Subcutaneous adipose tissue (tissue), 4 donors: Measurements from ENCODE around the gene AOAH. TPM values are rescaled to one million over a fixed set of nuclear protein-coding genes. Genes with fewer than 3 reads are reported as not detected.

ENCODE experiments used
- CTCF ChIP-seq: fragments of 450-650 bp; IDR thresholded peaks from one replicate; pipeline ENCODE4 v1.5.1; 2016; ENCODE audit warnings: low read depth, mild to moderate bottlenecking, control low read depth, antibody characterized with exemption, moderate library complexity
- total RNA-seq, 4 donors: library from RNA; depleted of rRNA; stranded (reverse); fragments of >200 nt; gene quantifications; one replicate each; pipeline ENCODE4 v1.1.0, GENCODE V29; 2016

AOAH gene
- total RNA-seq, 4 donors from 2014 or later = 4.6 to 51.7 (median 15.3) TPM

GRCh38 chr7:36614959-36615358, 109.3 kb downstream of the AOAH start:
- TF ChIP-seq CTCF = no peak

GRCh38 chr7:36613031-36613614, 111.2 kb downstream of the AOAH start:
- no peak for TF ChIP-seq CTCF

- TF ChIP-seq CTCF = no peak
Measured at GRCh38 chr7:36611703-36612102, 112.6 kb downstream of the AOAH start.

- no peak for TF ChIP-seq CTCF
Measured at GRCh38 chr7:36607721-36608095, 116.6 kb downstream of the AOAH start.

GRCh38 chr7:36606976-36607720, 117.1 kb downstream of the AOAH start:
- TF ChIP-seq CTCF = no peak

- no peak for TF ChIP-seq CTCF
Measured at GRCh38 chr7:36606153-36606975, 117.9 kb downstream of the AOAH start.

- no peak for TF ChIP-seq CTCF
Measured at GRCh38 chr7:36605261-36606051, 118.8 kb downstream of the AOAH start.
